Measurements from ENCODE around the gene VARS2. TPM values are rescaled to one million over a fixed set of nuclear protein-coding genes. Genes with fewer than 3 reads are reported as not detected.
"Not testable (repeated sequence)": the region's sequence is repeated elsewhere in the genome, so short reads cannot be mapped to it uniquely, and the experiment has no call there.

The VARS2 gene
- polyA plus RNA-seq, 6 donors from 2014 or later = 1.2 to 28.4 (median 19.4) TPM

- Mint-ChIP-seq H3K36me3 (peaks cover 5 to 39% of the 10 kb centered on the region in 2 donors), H3K27ac (no peak overlapping the region), H3K4me1 (peaks cover 0 to 3% (median 3%) of the 10 kb centered on the region in 3 donors), H3K9me3 (peaks cover 0 to 4% (median 0%) of the 10 kb centered on the region in 7 donors), H3K27me3 (peaks cover 44 to 91% (median 61%) of the 10 kb centered on the region in 3 donors), H3K4me3 (no peak overlapping the region)
- ATAC-seq (ENCODE audit: low read depth in 2 of 2) (no peak), DNase-seq (no peak)
Measured at GRCh38 chr6:30948811-30949210, 34.8 kb downstream of the VARS2 start.

- Mint-ChIP-seq H3K27me3 (peaks cover 21 to 61% (median 55%) of the 10 kb centered on the region in 3 donors), H3K9me3 (peaks cover 0 to 4% (median 0%) of the 10 kb centered on the region in 7 donors), H3K4me1 (peaks cover 3 to 24% (median 14%) of the 10 kb centered on the region in 3 donors), H3K36me3 (peaks cover under 1 to 39% of the 10 kb centered on the region in 2 donors), H3K27ac (peak overlapping the region in 2 of 6 donors; percentile 4 to 27), H3K4me3 (peak overlapping the region in 1 of 8 donors; percentile 1)
- ATAC-seq (ENCODE audit: low read depth in 2 of 2) = no peak
- no peak for DNase-seq
Measured at GRCh38 chr6:30951907-30952469, 38.0 kb downstream of the VARS2 start.

DNA sequence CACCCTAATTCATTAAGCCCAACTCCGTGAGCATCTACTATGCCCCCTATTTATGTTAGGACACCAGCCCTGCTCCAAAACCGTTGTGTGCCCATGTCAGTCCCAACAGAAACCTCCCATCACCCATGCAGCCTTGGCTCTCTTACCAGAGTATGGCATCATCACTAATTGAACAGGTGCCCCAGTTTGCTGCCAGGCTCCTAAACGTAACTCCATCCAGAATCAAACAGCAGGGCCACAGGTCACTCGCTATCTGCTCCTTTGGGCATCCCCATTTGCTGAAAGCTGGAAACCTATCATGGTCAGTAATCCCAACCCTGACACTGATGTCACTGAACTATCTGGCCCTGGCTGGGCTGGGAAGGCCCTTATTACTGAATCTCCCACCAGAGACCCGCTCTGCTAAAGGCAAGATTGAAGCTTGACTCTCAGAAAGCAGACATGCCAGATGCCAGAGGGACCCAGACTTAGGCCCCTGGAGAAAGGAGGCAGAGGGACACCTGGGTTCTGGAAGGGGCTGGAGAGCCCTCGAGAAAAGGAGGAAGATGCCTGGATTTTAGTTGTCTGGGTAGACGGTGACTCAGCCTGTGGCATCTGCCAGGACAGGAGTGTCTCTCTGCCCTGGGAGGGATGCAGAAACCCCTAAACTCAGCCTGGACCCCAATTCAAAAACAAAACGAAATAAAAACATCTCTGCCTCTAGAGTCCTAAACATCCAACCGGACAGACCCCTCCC is 40.8 kb downstream of the VARS2 start:
- Mint-ChIP-seq H3K4me1 (peaks cover 0 to 27% (median 17%) of the 10 kb centered on the region in 3 donors), H3K27me3 (peaks cover 6 to 54% (median 47%) of the 10 kb centered on the region in 3 donors)
- no peak for ATAC-seq (ENCODE audit: low read depth in 2 of 2)

DNA sequence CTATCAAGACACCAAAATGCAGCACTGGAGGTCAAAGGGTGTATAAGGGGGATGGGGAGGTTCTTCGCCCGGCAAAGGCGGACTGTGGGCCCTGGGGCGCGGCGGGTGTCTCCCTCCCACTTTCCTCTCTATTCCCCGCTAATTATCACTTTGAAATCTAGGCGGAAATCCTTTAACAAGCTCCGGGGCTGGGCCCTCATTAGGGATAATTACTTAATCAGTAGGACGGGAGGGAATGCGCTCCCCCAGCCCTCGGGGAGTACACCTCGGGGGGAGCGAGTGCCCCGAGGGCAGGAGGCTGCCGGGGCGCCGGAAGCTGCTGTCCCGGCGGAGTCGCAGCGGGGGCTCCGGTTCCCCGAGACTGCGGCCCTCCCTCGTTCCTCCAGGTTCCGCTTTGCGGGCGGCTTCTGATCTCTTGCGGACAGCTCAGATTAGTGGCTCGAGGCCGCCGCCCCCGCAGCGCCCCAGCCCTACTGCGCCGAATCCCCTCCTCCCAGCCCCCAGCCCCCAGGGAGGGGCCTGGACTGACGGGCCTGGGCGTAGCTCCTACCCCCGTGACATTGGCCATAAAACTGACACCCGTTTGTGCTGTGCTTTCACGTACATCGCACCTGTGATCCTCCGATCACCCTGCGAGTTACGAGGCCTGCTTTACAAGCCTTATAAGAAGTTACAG is 41.5 kb downstream of the VARS2 start:
- H3K27ac Mint-ChIP-seq = peak overlapping the region in 5 of 6 donors; percentile 45 to 92 (median 70)
- H3K4me3 Mint-ChIP-seq = peak overlapping the region; percentile 77 to 91 (median 86)
- H3K4me1 Mint-ChIP-seq = peaks cover 0 to 27% (median 17%) of the 10 kb centered on the region in 3 donors
- peak; percentile 76 for DNase-seq
- peaks cover 0 to 8% of the 10 kb centered on the region in 2 donors for H3K36me3 Mint-ChIP-seq
- H3K27me3 Mint-ChIP-seq = peaks cover 4 to 47% (median 42%) of the 10 kb centered on the region in 3 donors
- H3K9me3 Mint-ChIP-seq = peaks cover 0 to 2% (median 0%) of the 10 kb centered on the region in 7 donors
- ATAC-seq (ENCODE audit: low read depth in 2 of 2) = peak; percentile 93 to 95

More for the DNA sequence above, 40.8 kb downstream of the VARS2 start:
- peak overlapping the region in 4 of 6 donors; percentile 57 to 88 (median 70) for H3K27ac Mint-ChIP-seq
- H3K9me3 Mint-ChIP-seq = peaks cover 0 to 2% (median 0%) of the 10 kb centered on the region in 7 donors
- no peak for DNase-seq
- peaks cover 0 to 15% of the 10 kb centered on the region in 2 donors for H3K36me3 Mint-ChIP-seq
- H3K4me3 Mint-ChIP-seq = peak overlapping the region; percentile 77 to 91 (median 86)

- H3K36me3 Mint-ChIP-seq = no peaks in the 10 kb centered on the region
- peaks cover 4 to 39% (median 32%) of the 10 kb centered on the region in 3 donors for H3K27me3 Mint-ChIP-seq
- no peaks in the 10 kb centered on the region for H3K9me3 Mint-ChIP-seq
- peak overlapping the region in 3 of 8 donors; percentile 5 to 25 (median 10) for H3K4me3 Mint-ChIP-seq
- ATAC-seq (ENCODE audit: low read depth in 2 of 2) (no peak), DNase-seq (no peak)
- H3K4me1 Mint-ChIP-seq = peaks cover 0 to 23% (median 17%) of the 10 kb centered on the region in 3 donors
- H3K27ac Mint-ChIP-seq = peak overlapping the region in 1 of 6 donors; percentile 15
Measured at GRCh38 chr6:30957716-30958115, 43.7 kb downstream of the VARS2 start.

GRCh38 chr6:30960907-30961673 is 47.1 kb downstream of the VARS2 start:
- Mint-ChIP-seq H3K27ac (peak overlapping the region in 1 of 6 donors; percentile 7), H3K27me3 (peaks cover 15 to 61% (median 55%) of the 10 kb centered on the region in 3 donors), H3K36me3 (peaks cover 0 to 8% of the 10 kb centered on the region in 2 donors), H3K4me3 (no peak overlapping the region), H3K9me3 (no peaks in the 10 kb centered on the region), H3K4me1 (peaks cover 0 to 15% (median 12%) of the 10 kb centered on the region in 3 donors)
- DNase-seq = no peak
- ATAC-seq (ENCODE audit: low read depth in 2 of 2) = no peak

DNA sequence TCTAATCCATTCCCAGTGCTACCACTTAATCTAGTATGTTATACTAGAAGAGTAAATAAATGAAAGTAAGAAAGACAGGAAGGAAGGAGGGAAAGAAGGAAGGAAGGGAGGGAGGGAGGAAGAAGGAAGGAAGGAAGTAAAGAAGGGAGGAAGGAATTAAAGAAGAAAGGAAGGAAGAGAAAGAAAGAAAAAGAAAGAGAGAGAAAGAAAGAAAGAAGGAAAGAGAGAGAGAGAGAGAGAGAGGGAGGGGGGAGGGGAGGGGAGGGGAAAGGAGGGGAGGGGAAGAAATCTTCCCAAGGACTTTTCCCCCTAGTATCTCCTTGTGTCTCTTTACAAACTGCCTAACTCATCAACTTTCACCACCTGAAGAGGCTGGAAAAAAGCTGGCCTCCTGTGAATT is 48.7 kb downstream of the VARS2 start:
- H3K27me3 Mint-ChIP-seq = peaks cover 22 to 66% (median 64%) of the 10 kb centered on the region in 3 donors
- no peaks in the 10 kb centered on the region for H3K9me3 Mint-ChIP-seq
- peaks cover 0 to 8% of the 10 kb centered on the region in 2 donors for H3K36me3 Mint-ChIP-seq
- H3K27ac Mint-ChIP-seq = no peak overlapping the region
- ATAC-seq (ENCODE audit: low read depth in 2 of 2) (no peak), DNase-seq (no peak)
- H3K4me3 Mint-ChIP-seq = no peak overlapping the region
- peaks cover 0 to 3% (median 0%) of the 10 kb centered on the region in 3 donors for H3K4me1 Mint-ChIP-seq

DNA sequence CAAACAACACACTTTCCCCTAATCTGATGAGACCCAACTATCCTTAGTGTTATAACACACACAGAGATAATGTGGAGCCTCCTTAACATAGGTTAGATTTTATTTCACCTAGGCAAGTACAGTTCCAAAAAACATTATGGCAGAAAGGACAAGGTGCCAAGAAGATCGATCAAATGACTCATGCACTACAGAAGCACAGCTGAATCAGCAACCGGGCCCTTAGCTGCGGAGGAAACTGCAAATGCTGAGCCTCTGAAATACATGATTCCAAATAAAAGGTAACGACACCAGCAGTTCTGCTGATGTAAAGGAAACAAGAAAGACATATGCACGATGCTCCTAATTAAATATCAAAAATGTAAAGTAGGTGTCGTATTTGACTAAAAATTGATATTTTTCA is 49.6 kb downstream of the VARS2 start:
- ATAC-seq (ENCODE audit: low read depth in 2 of 2) = no peak
- no peaks in the 10 kb centered on the region for H3K9me3 Mint-ChIP-seq
- no peak for DNase-seq
- peaks cover 0 to 8% of the 10 kb centered on the region in 2 donors for H3K36me3 Mint-ChIP-seq
- H3K4me1 Mint-ChIP-seq = peaks cover 0 to 3% (median 0%) of the 10 kb centered on the region in 3 donors
- no peak overlapping the region for H3K4me3 Mint-ChIP-seq
- peaks cover 22 to 57% (median 56%) of the 10 kb centered on the region in 3 donors for H3K27me3 Mint-ChIP-seq
- no peak overlapping the region for H3K27ac Mint-ChIP-seq

DNA sequence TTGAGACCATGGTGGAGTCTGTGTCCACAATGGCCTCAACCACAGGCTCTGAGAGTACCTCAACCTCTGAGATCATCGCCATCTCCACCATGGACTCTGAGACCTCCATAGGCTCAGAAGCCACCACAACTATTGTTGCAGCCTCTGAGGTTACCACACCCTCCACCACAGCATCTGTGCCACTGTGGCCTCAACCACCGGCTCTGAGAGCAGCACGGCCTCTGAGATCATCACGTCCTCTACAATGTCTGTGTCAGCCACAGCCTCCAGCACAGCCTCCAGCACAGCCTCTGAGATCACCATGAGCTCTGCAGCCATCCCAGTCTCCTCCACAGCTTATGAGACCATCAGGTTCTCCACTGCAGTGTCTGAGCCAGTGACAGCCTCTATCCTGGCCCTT is 50.0 kb downstream of the VARS2 start:
- ATAC-seq (ENCODE audit: low read depth in 2 of 2) (no peak), DNase-seq (no peak)
- H3K27me3 Mint-ChIP-seq = peaks cover 22 to 54% (median 53%) of the 10 kb centered on the region in 3 donors
- no peak overlapping the region for H3K27ac Mint-ChIP-seq
- H3K4me1 Mint-ChIP-seq = peaks cover 0 to 4% (median under 1%) of the 10 kb centered on the region in 3 donors
- no peak overlapping the region for H3K4me3 Mint-ChIP-seq
- no peaks in the 10 kb centered on the region for H3K9me3 Mint-ChIP-seq
- H3K36me3 Mint-ChIP-seq = peaks cover 0 to 8% of the 10 kb centered on the region in 2 donors

DNA sequence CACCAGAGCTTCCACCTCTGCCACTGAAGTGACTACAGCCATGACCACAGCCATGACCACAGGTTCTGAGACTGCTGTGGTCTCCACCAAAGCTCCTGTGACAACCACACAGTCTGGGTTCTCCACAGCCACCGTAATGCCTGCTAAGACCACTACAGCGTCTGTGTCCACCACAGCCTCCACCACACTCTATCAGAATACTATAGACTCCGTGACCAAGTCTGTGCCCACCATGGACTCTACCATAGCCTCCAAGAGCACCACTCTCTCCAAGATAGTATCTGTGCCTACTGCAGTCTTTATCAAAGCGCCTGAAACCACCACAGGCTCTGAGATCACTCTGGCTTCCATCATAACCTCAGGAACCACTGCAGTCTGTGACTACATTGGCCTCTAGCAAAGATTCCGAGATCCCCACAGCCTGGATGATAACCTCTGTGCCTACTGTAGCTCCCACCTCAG is 51.1 kb downstream of the VARS2 start:
- Mint-ChIP-seq H3K9me3 (peaks cover 0 to 3% (median 0%) of the 10 kb centered on the region in 7 donors), H3K4me1 (peaks cover 4 to 9% (median 6%) of the 10 kb centered on the region in 3 donors), H3K36me3 (peaks cover 0 to 8% of the 10 kb centered on the region in 2 donors), H3K4me3 (no peak overlapping the region), H3K27me3 (peaks cover 23 to 52% (median 50%) of the 10 kb centered on the region in 3 donors), H3K27ac (no peak overlapping the region)
- ATAC-seq (ENCODE audit: low read depth in 2 of 2) (no peak), DNase-seq (no peak)

DNA sequence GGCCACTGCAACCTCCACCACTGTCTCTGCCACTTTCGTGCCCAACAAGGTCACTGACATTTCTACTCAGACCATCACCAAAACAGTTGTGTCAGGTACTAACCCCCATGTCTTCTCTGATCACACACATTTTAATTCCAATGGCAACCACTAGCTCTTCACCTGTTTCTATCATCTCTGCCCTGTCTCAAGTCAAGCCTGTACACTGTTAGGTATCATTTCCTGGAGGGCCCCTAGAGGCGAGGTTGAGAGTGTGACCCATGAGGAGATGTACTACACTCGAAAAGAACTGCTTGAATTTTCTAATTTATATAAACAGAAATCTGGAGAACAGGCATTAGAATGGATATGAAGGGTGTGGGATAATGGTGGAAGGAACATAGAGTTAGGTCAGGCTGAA is 52.1 kb downstream of the VARS2 start:
- H3K27me3 Mint-ChIP-seq = peaks cover 23 to 49% (median 46%) of the 10 kb centered on the region in 3 donors
- peak overlapping the region in 1 of 8 donors; percentile 23 for H3K4me3 Mint-ChIP-seq
- peaks cover 0 to 8% of the 10 kb centered on the region in 2 donors for H3K36me3 Mint-ChIP-seq
- H3K9me3 Mint-ChIP-seq = peaks cover 0 to 3% (median 0%) of the 10 kb centered on the region in 7 donors
- peaks cover 4 to 9% (median 6%) of the 10 kb centered on the region in 3 donors for H3K4me1 Mint-ChIP-seq
- H3K27ac Mint-ChIP-seq = peak overlapping the region in 1 of 6 donors; percentile 34
- DNase-seq = no peak
- ATAC-seq (ENCODE audit: low read depth in 2 of 2) = no peak

GRCh38 chr6:30969171-30969570 is 55.1 kb downstream of the VARS2 start:
- ATAC-seq (ENCODE audit: low read depth in 2 of 2); DNase-seq; H3K36me3 Mint-ChIP-seq; H3K4me1 Mint-ChIP-seq; H3K9me3 Mint-ChIP-seq; H3K4me3 Mint-ChIP-seq: not testable (repeated sequence)
- Mint-ChIP-seq H3K27me3 (peaks cover 19 to 58% (median 57%) of the 10 kb centered on the region in 3 donors), H3K27ac (peak overlapping the region in 3 of 6 donors; percentile 23 to 81 (median 26))
